B cell (primary cell): ENCODE measurements around the gene AKR7A2.

Source experiments
- EZH2 ChIP-seq: IDR thresholded peaks from 2 replicates; pipeline ENCODE4 v1.6.1; 2012; ENCODE audit warnings: borderline replicate concordance, low read depth, mild to moderate bottlenecking, moderate library complexity, low read length; ENCODE audit not compliant: insufficient read depth, poor library complexity, severe bottlenecking
- TF ChIP-seq, protein P1 (sequence below): fragments of 200-600 bp; IDR thresholded peaks from one replicate; pipeline ENCODE4 v1.8.0; 2022; ENCODE audit warnings: antibody characterized with exemption, mild to moderate bottlenecking

DNA sequence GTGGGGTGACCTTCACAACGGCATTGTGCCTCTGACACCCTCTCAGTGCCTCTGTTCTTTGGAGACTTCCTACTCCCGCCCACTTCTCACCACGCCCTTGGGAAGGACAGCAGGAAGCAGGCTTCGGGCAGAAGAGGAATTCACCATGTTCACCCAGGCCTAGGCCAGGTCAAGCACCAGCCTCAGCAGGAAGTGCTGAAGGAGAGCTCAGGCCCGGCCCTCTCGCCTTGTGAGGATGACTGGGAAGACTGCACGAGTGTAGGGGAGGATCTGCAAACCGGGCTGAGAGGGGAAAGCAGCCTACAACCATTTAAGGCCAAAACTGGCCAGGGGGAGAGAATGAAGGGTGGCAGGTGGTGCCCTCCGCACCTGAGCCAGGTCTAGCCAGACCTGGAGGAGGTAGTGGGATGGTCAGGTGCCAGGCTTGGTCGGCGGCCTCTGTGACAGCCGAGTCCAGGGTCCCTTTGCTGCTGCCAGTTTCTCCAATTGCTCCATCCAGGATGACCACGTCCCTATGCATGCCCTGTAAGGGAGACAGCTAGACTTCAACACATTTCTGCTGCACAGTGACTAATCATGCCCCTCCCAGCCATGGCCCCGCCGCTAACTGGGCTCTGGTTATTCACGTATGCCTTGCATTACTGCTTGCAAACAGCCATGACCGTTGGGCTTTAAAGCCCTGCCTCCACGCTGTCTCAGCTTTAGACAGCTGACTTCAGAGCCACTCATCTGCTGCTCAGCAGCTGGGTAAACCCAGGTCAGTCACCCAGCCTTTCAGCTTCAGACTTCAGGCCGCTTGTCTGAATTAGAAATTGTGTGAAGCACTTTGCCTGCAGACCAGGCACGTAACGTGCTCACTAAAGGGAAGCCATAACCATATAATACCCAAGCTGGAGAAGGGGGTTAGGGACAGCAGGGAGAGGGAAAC, 51.5 kb downstream of the AKR7A2 start:
- TF ChIP-seq, protein P1, sequence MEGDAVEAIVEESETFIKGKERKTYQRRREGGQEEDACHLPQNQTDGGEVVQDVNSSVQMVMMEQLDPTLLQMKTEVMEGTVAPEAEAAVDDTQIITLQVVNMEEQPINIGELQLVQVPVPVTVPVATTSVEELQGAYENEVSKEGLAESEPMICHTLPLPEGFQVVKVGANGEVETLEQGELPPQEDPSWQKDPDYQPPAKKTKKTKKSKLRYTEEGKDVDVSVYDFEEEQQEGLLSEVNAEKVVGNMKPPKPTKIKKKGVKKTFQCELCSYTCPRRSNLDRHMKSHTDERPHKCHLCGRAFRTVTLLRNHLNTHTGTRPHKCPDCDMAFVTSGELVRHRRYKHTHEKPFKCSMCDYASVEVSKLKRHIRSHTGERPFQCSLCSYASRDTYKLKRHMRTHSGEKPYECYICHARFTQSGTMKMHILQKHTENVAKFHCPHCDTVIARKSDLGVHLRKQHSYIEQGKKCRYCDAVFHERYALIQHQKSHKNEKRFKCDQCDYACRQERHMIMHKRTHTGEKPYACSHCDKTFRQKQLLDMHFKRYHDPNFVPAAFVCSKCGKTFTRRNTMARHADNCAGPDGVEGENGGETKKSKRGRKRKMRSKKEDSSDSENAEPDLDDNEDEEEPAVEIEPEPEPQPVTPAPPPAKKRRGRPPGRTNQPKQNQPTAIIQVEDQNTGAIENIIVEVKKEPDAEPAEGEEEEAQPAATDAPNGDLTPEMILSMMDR: no peak
- TF ChIP-seq EZH2: no peak
